Vagina (tissue), 2 donors: ENCODE data around the gene CDCP1. TPM values are rescaled to one million over a fixed set of nuclear protein-coding genes. Genes with fewer than 3 reads are reported as not detected.

Experiments used
- DNase-seq, 2 donors: peaks; one replicate each; pipeline ENCODE4 v3.0.0-alpha.2; 2017; ENCODE audit errors: extremely low spot score in 2 of 2
- H3K27ac ChIP-seq: fragments of 200-600 bp; sonication (generic); one replicate; pipeline ENCODE4 v1.5.1; 2019
- H3K27me3 ChIP-seq: fragments of 200-600 bp; sonication (generic); one replicate; pipeline ENCODE4 v1.5.1; 2019
- H3K36me3 ChIP-seq, 2 donors: fragments of 200-600 bp; sonication (generic); one replicate each; pipeline ENCODE4 v1.5.1; 2017 to 2019
- H3K4me1 ChIP-seq: fragments of 200-600 bp; sonication (generic); one replicate; pipeline ENCODE4 v1.5.1; 2019
- H3K4me3 ChIP-seq, 2 donors: fragments of 200-600 bp; sonication (generic); 1 replicate in 1 of 2; 2 replicates in 1 of 2; pipeline ENCODE4 v1.5.1; 2016 to 2019
- H3K9me3 ChIP-seq: fragments of 200-600 bp; sonication (generic); one replicate; pipeline ENCODE4 v1.5.1; 2019
- POLR2A ChIP-seq, 2 donors: fragments of 450-650 bp; IDR thresholded peaks; one replicate each; pipeline ENCODE4 v1.6.1; 2017; ENCODE audit warnings: antibody characterized with exemption in 2 of 2, mild to moderate bottlenecking in 2 of 2, moderate library complexity in 2 of 2
- POLR2AphosphoS5 ChIP-seq, 2 donors: sonication (generic); formaldehyde crosslinking; IDR thresholded peaks; one replicate each; pipeline ENCODE4 v1.9.0; 2017; ENCODE audit warnings: antibody characterized with exemption in 2 of 2, mild to moderate bottlenecking in 2 of 2, low read depth in 1 of 2; ENCODE audit not compliant: insufficient read depth in 1 of 2
- intact Hi-C: fragments of 100-400 bp; cut with DNase I; formaldehyde crosslinking; loops from one replicate; pipeline ENCODE4 v1.15.1; 2023
- total RNA-seq: library from RNA; depleted of rRNA; stranded (reverse); fragments of >200 nt; gene quantifications from one replicate; pipeline ENCODE4 v1.2.3, GENCODE V29; 2016
- TF ChIP-seq, protein P1 (sequence below), 3 experiments: fragments of 450-650 bp in 2 of 3; fragments of 200-600 bp in 1 of 3; sonication (generic) in 1 of 3; IDR thresholded peaks; one replicate each; pipeline ENCODE4 v1.5.1; 2017 to 2019; ENCODE audit warnings: antibody characterized with exemption in 3 of 3, mild to moderate bottlenecking in 2 of 3, moderate library complexity in 2 of 3

The CDCP1 gene
- total RNA-seq, 1 donor from 2014 or later: 27.5 TPM

DNA sequence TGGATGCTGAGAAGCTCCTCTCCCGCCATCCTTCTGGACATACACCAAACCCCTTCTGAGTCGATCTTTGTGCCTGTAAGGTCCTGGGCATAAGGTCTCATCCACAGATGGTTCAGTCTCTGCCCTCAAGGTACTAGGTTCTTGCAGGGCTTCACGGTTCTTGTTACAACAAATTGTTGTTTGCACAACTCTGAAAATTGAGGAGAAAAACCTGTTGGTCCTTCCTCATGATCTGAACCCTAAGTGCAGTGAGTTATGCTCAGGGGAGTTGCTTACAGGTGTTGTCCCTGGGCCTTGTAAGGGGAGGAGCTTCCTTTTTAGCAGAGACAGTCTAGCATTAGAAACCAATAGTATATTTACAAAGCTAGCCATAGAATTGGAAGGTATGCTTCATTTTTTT lies 15.7 kb downstream of the CDCP1 start:
- DNase-seq: no peak
- no peak overlapping the region for H3K4me3 ChIP-seq
- H3K36me3 ChIP-seq: no peaks in the 10 kb centered on the region
- H3K4me1 ChIP-seq: peaks cover 6% of the 10 kb centered on the region
- no peak overlapping the region for H3K27ac ChIP-seq
- TF ChIP-seq POLR2A (IDR thresholded peaks at IDR 0.05) (no peak), POLR2AphosphoS5 (IDR thresholded peaks at IDR 0.05; ENCODE audit: insufficient read depth in 1 of 2, low read depth in 1 of 2) (no peak)
- TF ChIP-seq, protein P1, sequence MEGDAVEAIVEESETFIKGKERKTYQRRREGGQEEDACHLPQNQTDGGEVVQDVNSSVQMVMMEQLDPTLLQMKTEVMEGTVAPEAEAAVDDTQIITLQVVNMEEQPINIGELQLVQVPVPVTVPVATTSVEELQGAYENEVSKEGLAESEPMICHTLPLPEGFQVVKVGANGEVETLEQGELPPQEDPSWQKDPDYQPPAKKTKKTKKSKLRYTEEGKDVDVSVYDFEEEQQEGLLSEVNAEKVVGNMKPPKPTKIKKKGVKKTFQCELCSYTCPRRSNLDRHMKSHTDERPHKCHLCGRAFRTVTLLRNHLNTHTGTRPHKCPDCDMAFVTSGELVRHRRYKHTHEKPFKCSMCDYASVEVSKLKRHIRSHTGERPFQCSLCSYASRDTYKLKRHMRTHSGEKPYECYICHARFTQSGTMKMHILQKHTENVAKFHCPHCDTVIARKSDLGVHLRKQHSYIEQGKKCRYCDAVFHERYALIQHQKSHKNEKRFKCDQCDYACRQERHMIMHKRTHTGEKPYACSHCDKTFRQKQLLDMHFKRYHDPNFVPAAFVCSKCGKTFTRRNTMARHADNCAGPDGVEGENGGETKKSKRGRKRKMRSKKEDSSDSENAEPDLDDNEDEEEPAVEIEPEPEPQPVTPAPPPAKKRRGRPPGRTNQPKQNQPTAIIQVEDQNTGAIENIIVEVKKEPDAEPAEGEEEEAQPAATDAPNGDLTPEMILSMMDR (IDR thresholded peaks at IDR 0.05): no peak
- intact Hi-C loops: no loop called here
- no peaks in the 10 kb centered on the region for H3K27me3 ChIP-seq
- H3K9me3 ChIP-seq: no peaks in the 10 kb centered on the region

DNA sequence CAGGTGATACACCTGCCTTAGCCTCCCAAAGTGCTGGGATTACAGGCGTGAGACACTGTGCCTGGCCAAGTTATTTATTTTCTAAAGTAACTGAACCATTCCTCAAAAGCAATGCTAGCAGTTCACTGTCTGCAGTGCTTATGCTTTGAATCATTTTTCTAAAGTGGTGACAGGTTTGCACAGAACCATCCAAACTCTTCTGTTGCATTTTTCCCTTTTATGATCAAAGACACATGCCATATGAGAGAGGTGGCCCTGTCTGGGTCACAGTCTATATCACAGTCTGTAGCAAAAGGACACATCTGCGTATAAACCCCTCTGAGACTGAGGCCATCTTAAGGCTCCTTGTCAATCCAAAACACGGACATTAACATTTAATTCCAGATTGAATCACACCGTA lies 17.2 kb downstream of the CDCP1 start:
- intact Hi-C loops: no loop called here
- Histone ChIP-seq H3K27me3 (no peaks in the 10 kb centered on the region), H3K27ac (no peak overlapping the region), H3K9me3 (no peaks in the 10 kb centered on the region), H3K4me1 (peaks cover 14% of the 10 kb centered on the region), H3K4me3 (no peak overlapping the region), H3K36me3 (no peaks in the 10 kb centered on the region)
- no peak for DNase-seq
- TF ChIP-seq, protein P1 (IDR thresholded peaks at IDR 0.05): no peak

DNA sequence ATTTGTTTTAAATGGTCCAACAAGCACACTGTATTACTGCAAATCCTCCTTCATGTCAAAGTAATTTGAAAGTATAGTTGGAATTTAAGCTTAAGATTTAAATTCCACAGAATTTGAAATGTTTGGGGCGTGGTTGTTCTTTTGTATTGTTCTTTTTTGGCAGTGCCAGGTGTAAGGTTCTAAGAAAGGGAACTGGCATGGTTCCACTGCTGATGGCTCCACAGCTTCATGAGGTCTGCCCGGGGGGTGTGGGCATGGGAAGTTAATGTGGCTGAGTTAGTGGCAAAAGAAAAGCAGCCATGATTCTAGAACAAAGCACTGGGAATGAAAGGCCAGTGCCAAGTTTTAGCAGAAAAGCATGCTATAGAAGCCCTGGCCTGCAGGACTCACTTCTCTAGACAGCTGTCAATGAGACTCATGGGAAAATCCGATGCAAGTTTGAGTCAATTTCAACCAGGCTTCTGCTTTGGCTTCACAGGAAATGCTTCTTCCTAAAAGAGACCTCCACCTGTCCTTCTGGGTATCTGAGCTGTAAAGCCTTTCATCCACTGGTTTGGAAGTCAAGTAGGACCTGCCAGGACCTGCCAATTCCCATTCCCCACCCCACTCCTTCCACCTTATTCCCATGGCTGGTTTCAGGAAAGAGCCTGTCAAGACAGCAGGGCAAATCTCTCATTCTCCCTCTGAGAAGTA lies 18.9 kb downstream of the CDCP1 start:
- Histone ChIP-seq H3K27ac (no peak overlapping the region), H3K4me1 (peaks cover 26% of the 10 kb centered on the region), H3K27me3 (no peaks in the 10 kb centered on the region), H3K4me3 (no peak overlapping the region), H3K9me3 (no peaks in the 10 kb centered on the region), H3K36me3 (no peaks in the 10 kb centered on the region)
- intact Hi-C loops: no loop called here
- DNase-seq: no peak
- TF ChIP-seq POLR2A (IDR thresholded peaks at IDR 0.05): no peak
- no peak for TF ChIP-seq POLR2AphosphoS5 (IDR thresholded peaks at IDR 0.05; ENCODE audit: insufficient read depth in 1 of 2, low read depth in 1 of 2)
- TF ChIP-seq, protein P1 (IDR thresholded peaks at IDR 0.05): no peak

DNA sequence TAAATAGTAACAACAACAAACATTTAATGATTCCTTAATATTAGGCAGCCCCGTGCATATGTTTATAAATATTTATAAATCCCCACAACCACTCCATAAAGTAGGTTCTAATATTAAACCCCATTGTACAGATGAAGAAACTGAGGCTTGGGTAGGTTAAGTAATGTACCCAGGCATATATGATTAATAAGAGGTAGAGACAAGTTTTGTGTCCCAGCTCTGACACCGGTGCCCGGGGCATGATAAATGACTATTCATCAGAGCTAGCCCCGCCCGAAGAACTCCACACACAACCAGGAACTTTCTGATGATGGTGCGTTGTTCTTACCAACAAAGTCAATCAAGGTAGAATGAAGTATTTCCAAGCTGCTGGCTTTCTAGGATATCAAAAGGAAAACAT lies 19.4 kb downstream of the CDCP1 start:
- H3K27me3 ChIP-seq: no peaks in the 10 kb centered on the region
- DNase-seq: no peak
- no peak overlapping the region for H3K4me3 ChIP-seq
- no peaks in the 10 kb centered on the region for H3K9me3 ChIP-seq
- intact Hi-C loops: no loop called here
- H3K27ac ChIP-seq: peak overlapping the region; percentile 60
- TF ChIP-seq POLR2A (IDR thresholded peaks at IDR 0.05) (no peak), POLR2AphosphoS5 (IDR thresholded peaks at IDR 0.05; ENCODE audit: insufficient read depth in 1 of 2, low read depth in 1 of 2) (peak in 1 of 2 donors; percentile 12)
- H3K4me1 ChIP-seq: peaks cover 24% of the 10 kb centered on the region
- H3K36me3 ChIP-seq: no peaks in the 10 kb centered on the region

DNA sequence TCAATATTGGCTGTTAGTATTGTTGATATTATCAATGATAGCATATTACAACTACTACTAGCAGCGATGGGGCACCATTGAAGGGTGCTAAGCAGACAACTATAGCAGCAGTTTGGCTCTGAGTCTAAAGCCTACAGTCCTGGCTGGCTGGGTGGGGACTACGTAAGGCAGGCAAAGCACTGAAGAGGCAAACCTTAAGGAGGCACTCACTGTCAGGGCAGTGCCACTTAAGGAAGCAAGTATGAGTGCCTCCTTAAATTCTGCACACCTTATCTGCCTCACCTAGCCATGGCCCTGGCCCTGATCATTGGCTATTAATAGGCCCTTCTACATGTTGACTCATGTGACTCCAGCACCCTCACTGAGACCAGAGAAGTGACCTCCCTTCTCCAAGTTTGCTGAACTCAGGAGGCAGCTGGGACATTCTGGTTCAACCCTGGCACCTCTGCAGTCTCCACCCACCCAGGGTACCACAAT lies 20.6 kb downstream of the CDCP1 start:
- intact Hi-C loops: no loop called here
- H3K27me3 ChIP-seq: no peaks in the 10 kb centered on the region
- no peak for DNase-seq
- no peak overlapping the region for H3K27ac ChIP-seq
- no peaks in the 10 kb centered on the region for H3K9me3 ChIP-seq
- H3K4me1 ChIP-seq: peaks cover 28% of the 10 kb centered on the region
- no peak for TF ChIP-seq POLR2A (IDR thresholded peaks at IDR 0.05)
- TF ChIP-seq POLR2AphosphoS5 (IDR thresholded peaks at IDR 0.05; ENCODE audit: insufficient read depth in 1 of 2, low read depth in 1 of 2): peak in 1 of 2 donors; percentile 23
- H3K4me3 ChIP-seq: no peak overlapping the region
- H3K36me3 ChIP-seq: no peaks in the 10 kb centered on the region

DNA sequence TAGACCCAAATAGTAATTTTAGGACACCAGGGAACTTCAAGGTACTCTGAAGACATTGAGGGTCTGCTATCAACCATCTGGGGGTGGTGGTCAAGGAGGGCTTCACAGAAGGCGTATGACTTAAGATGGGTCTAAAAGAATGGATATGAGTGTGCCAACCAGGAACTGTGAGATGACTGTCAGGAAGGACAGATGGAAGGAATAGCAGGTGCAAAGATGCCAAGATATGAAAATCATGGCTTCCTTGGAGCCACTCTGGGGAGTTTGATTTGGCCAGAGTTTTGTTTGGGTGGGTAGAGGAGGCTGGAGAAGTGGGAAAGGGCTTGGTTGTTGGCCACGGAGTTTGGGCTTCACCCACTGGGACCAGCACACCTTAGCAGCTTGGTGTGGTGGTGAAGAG lies 21.2 kb downstream of the CDCP1 start:
- Histone ChIP-seq H3K27me3 (no peaks in the 10 kb centered on the region), H3K4me3 (no peak overlapping the region), H3K27ac (no peak overlapping the region), H3K36me3 (no peaks in the 10 kb centered on the region), H3K9me3 (no peaks in the 10 kb centered on the region), H3K4me1 (peaks cover 33% of the 10 kb centered on the region)
- TF ChIP-seq, protein P1 (IDR thresholded peaks at IDR 0.05): no peak
- no peak for TF ChIP-seq POLR2A (IDR thresholded peaks at IDR 0.05)
- no peak for TF ChIP-seq POLR2AphosphoS5 (IDR thresholded peaks at IDR 0.05; ENCODE audit: insufficient read depth in 1 of 2, low read depth in 1 of 2)
- no peak for DNase-seq
- intact Hi-C loops: no loop called here
